Fibroblast of villous mesenchyme (primary cell): ENCODE measurements around the gene SLC24A3. TPM values are rescaled to one million over a fixed set of nuclear protein-coding genes. Genes with fewer than 3 reads are reported as not detected.

Source experiments
- DNase-seq: peaks from one replicate; pipeline ENCODE4 v3.0.0-alpha.2; 2010; ENCODE audit warnings: low read depth
- H3K4me3 ChIP-seq: 2 replicates; pipeline ENCODE4 v1.5.1; 2011; ENCODE audit warnings: low read depth, mild to moderate bottlenecking, low read length
- CTCF ChIP-seq: IDR thresholded peaks from 2 replicates; pipeline ENCODE4 v1.5.1; 2012; ENCODE audit warnings: low read depth, mild to moderate bottlenecking, low read length; ENCODE audit not compliant: insufficient read depth
- total RNA-seq: library from RNA; depleted of rRNA; stranded (reverse); fragments of >200 nt; gene quantifications from 2 replicates; pipeline ENCODE4 v1.2.3, GENCODE V29; 2012

Gene SLC24A3
- total RNA-seq, 1 donor, result 0.86 TPM

- no peak for TF ChIP-seq CTCF
- no peak overlapping the region for H3K4me3 ChIP-seq
- no peak for DNase-seq
Measured at GRCh38 chr20:19715986-19716385, 503.5 kb downstream of the SLC24A3 start.

GRCh38 chr20:19718880-19719279 is 506.4 kb downstream of the SLC24A3 start:
- TF ChIP-seq CTCF, result no peak
- no peak for DNase-seq
- H3K4me3 ChIP-seq, result no peak overlapping the region

DNA sequence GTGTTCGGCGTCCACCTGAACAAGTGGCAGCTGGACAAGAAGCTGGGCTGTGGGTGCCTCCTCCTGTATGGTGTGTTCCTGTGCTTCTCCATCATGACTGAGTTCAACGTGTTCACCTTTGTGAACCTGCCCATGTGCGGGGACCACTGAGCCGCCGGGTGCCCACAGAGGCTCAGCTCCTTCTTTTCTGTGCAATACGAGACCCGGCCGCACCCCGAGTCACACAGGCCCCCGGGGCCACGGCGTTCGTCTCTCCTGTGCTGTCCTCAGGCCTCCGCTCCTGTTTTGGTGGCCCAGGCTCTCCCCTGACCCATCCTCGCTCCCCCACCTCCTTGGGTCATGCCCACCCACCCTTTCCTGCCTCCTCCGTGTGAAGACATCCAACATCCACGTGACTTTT is 508.5 kb downstream of the SLC24A3 start:
- TF ChIP-seq CTCF, result no peak
- DNase-seq, result no peak
- H3K4me3 ChIP-seq, result no peak overlapping the region

DNA sequence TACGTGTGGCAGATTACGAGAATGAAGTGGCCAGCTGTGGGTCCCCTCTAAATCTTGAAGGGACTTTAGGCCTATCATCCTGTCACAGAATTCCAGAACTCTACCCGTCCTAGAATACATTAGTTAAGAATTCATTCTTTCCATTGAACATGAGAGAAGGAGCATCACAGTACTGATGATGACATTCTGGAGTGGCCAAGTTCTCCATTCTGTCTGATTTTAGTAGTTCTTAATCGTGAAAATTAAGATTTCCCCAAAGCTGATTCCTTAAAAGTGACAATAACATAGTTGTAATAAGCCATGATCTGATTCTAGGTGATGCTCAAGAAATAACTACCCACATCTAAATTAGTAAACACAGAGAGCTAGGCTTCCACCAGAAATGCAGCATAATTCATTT is 510.6 kb downstream of the SLC24A3 start:
- no peak overlapping the region for H3K4me3 ChIP-seq
- no peak for TF ChIP-seq CTCF

DNA sequence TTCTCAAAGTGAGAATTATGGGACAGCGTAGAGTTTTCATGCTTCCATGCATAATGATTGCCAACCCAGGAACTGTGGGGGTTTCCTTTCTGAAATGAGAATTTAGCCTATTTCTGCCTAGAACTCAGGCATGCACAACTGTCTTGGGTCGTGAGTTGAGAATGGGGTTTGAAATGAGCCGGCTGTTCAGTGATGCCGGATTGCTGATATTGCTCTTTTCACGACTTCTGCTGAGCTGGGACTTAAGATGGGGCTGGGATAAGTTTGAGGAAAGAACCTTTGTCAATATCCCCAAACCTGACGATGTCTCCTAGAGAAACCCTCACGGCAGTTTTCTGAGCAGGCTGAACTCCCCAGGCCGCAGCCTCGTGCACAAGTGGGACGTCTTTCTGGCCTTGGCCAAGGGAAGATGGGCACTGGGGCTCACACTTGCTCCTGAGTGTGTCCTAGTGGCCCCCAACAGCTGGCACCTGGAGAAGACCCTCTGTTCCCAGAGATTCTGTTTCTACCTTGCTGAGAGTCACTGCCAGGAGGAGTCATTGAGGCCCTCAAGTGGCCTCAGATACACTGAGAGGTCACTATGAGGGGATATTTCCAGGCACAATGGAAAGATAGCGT is 511.5 kb downstream of the SLC24A3 start:
- no peak for TF ChIP-seq CTCF

More for the DNA sequence above, 510.6 kb downstream of the SLC24A3 start:
- DNase-seq, result no peak

DNA sequence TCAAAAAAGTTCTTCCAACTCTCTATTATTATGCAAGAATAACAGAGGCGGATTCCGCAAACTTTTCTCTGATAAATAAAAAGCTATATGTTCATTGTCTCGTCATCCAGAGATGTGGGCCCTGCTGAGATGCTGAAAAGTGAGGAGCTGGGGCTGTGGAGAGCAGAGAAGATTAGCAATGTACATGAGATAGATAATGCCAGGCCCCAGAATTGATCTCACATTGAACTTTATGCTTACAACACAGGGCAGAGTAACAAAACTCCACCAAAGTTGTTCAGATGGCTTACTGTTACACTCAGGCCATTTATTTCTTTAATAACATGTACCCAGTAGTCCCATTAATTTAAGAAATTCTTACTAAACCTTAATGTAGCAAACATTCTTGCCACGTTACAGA is 512.9 kb downstream of the SLC24A3 start:
- TF ChIP-seq CTCF, result no peak
- H3K4me3 ChIP-seq, result no peak overlapping the region

More for the DNA sequence above, 511.5 kb downstream of the SLC24A3 start:
- H3K4me3 ChIP-seq, result no peak overlapping the region
- no peak for DNase-seq

More for the DNA sequence above, 512.9 kb downstream of the SLC24A3 start:
- DNase-seq, result no peak
